HG02798 (cell line): Measurements from ENCODE around the gene IL1A.

Experiments
- ATAC-seq: cut with Tn5 transposase; IDR thresholded peaks from one replicate; pipeline ENCODE4 v1.9.1; 2021; ENCODE audit warnings: mild to moderate bottlenecking; ENCODE audit not compliant: unreplicated experiment, poor library complexity

IL1A gene

GRCh38 chr2:112794131-112794733 is 9.9 kb upstream of the IL1A start:
- peak; percentile 71 for ATAC-seq

GRCh38 chr2:112793449-112793978 is 9.2 kb upstream of the IL1A start:
- no peak for ATAC-seq

- ATAC-seq, result no peak
Measured at GRCh38 chr2:112792419-112792818, 8.1 kb upstream of the IL1A start.

- ATAC-seq, result no peak
Measured at GRCh38 chr2:112791693-112792230, 7.5 kb upstream of the IL1A start.

- ATAC-seq, result no peak
Measured at GRCh38 chr2:112791019-112791418, 6.7 kb upstream of the IL1A start.

GRCh38 chr2:112790305-112790704 is 6.0 kb upstream of the IL1A start:
- ATAC-seq, result no peak

GRCh38 chr2:112789186-112789585 is 4.9 kb upstream of the IL1A start:
- no peak for ATAC-seq

- ATAC-seq, result no peak
Measured at GRCh38 chr2:112788653-112789052, 4.4 kb upstream of the IL1A start.

- no peak for ATAC-seq
Measured at GRCh38 chr2:112787729-112788393, 3.6 kb upstream of the IL1A start.

- no peak for ATAC-seq
Measured at GRCh38 chr2:112787294-112787693, 3.0 kb upstream of the IL1A start.

GRCh38 chr2:112783187-112783714 is 1.0 kb downstream of the IL1A start:
- no peak for ATAC-seq

GRCh38 chr2:112782234-112782799 is 2.0 kb downstream of the IL1A start:
- ATAC-seq, result peak; percentile 87

GRCh38 chr2:112779598-112779997 is 4.7 kb downstream of the IL1A start:
- ATAC-seq, result no peak

GRCh38 chr2:112777036-112777435 is 7.3 kb downstream of the IL1A start:
- ATAC-seq, result no peak

- ATAC-seq, result no peak
Measured at GRCh38 chr2:112776113-112776512, 8.2 kb downstream of the IL1A start.

GRCh38 chr2:112774536-112775285 is 9.6 kb downstream of the IL1A start:
- no peak for ATAC-seq

- no peak for ATAC-seq
Measured at GRCh38 chr2:112773556-112773955, 10.7 kb downstream of the IL1A start.

- ATAC-seq, result no peak
Measured at GRCh38 chr2:112772911-112773475, 11.3 kb downstream of the IL1A start.

GRCh38 chr2:112772322-112772721 is 12.0 kb downstream of the IL1A start:
- ATAC-seq, result no peak

GRCh38 chr2:112768432-112768831 is 15.9 kb downstream of the IL1A start:
- ATAC-seq, result no peak
